COLO668 (cell line): Measurements from ENCODE around the gene BPI.
"Not testable (repeated sequence)": the region's sequence is repeated elsewhere in the genome, so short reads cannot be mapped to it uniquely, and the experiment has no call there.

Source experiments
- DNase-seq: peaks from one replicate; lab custom pipeline; 2025; ENCODE audit not compliant: unreplicated experiment; lab: John Stamatoyannopoulos, UW

BPI gene

DNA sequence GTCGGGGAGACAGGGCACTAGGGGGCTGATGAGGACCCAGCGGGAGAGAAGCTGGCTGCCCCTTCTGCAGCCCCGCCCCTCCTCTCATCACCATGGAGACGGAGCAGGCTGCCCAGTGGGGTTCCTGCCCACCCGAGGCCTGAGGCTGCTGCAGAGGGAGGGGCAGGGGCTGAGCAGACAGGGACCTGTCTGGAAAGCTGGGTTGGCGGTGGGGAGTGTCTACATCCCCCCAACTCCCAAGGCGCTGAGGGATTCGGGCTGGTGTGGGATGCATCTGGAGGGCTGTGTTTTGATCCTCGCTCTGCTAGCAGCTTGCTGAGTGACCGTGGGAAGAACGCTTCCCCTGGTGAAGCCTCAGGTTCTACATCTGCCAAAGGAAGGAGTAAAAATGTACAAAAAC is 1.2 kb upstream of the BPI start:
- no peak for DNase-seq

- peak; percentile 10 for DNase-seq
Measured at GRCh38 chr20:38304845-38305447, 990 bp downstream of the BPI start.

GRCh38 chr20:38305541-38305940 is 1.6 kb downstream of the BPI start:
- no peak for DNase-seq

- DNase-seq: no peak
Measured at GRCh38 chr20:38306379-38306778, 2.4 kb downstream of the BPI start.

- no peak for DNase-seq
Measured at GRCh38 chr20:38307371-38308046, 3.6 kb downstream of the BPI start.

- no peak for DNase-seq
Measured at GRCh38 chr20:38308047-38308438, 4.1 kb downstream of the BPI start.

GRCh38 chr20:38308447-38308846 is 4.5 kb downstream of the BPI start:
- DNase-seq: no peak

DNA sequence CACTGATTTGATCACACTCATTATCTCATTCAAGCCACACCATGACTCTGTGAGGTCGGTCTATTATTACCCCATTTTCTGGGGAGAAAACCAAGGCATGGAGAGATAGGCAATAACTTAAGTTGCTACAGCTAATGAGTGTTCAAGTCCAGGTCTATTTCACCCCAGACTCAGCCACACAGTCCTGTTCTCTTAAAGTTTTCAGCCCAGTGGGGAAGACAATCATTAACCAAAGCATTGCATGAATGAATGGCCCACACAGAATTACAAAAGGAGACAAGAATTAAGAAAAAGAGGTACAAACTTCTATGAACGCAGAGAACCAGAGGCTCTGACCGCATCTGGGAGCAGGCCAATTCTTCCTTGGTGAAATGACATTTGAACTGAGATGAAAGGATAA is 7.1 kb downstream of the BPI start:
- no peak for DNase-seq

- DNase-seq: no peak
Measured at GRCh38 chr20:38311491-38311890, 7.5 kb downstream of the BPI start.

GRCh38 chr20:38313676-38314075 is 9.7 kb downstream of the BPI start:
- DNase-seq: no peak

DNA sequence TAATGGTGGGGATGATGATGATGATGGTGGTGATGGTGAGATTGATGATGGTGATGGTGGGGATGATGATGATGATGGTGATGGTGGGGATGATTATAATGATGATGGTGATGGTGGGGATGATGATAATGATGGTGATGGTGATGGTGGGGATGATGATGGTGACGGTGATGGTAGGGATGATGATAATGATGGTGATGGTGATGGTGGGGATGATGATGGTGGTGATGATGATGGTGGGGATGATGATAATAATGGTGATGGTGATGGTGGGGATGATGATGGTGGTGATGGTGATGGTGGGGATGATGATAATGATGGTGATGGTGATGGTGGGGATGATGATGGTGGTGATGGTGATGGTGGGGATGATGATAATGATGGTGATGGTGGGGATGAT is 10.4 kb downstream of the BPI start:
- not testable (repeated sequence) for DNase-seq

- no peak for DNase-seq
Measured at GRCh38 chr20:38315290-38315966, 11.5 kb downstream of the BPI start.

- DNase-seq: no peak
Measured at GRCh38 chr20:38316341-38316740, 12.4 kb downstream of the BPI start.

DNA sequence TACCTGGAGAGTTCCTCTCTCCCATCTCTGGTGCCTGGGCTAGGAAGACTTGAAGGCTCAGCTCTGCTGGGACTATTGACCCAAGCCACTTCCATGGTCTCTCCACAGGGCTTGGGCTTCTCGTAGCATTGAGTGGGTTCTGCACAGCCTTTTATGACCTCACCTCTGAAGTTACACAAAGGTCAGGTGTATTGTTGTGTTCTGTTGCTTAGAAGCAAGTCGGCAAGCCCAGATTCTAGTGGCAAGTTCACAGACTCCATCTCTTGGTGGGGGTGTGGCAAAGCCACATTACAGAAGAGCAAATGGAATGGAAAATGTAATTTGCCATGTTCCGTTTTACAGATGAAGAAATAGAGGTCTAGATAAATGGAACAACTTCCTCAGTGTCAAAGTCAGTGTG is 13.5 kb downstream of the BPI start:
- no peak for DNase-seq

DNA sequence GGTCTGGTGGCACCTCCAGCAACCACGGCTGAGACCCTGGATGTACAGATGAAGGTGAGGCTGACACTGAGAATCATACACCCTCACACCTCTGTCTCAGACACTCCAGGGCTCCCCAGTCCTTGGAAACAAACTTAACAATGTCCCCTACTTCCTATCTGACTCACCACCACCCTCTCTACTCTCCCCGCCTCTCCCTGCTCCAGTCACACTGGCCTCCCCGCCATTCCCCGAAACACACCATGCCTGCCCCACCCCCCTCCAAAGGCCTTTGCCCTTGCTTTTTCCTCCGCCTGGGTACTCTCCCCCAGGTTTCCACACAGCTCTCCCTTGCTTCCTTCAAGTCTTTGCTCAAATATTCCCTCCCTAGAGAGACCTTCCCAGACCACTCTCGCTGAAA is 16.3 kb downstream of the BPI start:
- DNase-seq: no peak

- DNase-seq: peak; percentile 7
Measured at GRCh38 chr20:38321959-38322598, 18.1 kb downstream of the BPI start.

GRCh38 chr20:38324159-38324558 is 20.2 kb downstream of the BPI start:
- DNase-seq: no peak

- no peak for DNase-seq
Measured at GRCh38 chr20:38325167-38325566, 21.2 kb downstream of the BPI start.

DNA sequence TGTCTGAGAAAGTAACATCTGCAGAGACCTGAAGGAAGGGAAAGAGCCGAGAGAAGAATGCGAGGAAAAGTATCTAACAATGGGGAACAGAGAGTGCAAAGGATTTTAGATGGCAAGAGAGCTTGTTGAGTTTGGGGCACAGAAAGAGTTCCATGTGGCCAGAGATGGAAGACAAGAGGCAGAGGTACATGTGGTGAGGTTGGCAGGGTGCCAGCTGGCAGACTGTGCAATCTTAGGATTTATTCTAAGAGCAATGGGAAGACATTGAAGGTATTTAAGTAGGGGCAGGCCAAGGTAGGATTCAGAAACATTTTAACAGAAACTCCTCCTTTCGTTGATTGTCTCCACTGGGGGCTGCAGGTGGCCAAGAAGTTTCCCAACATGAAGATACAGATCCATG is 21.9 kb downstream of the BPI start:
- no peak for DNase-seq

GRCh38 chr20:38326309-38326708 is 22.4 kb downstream of the BPI start:
- DNase-seq: no peak

DNA sequence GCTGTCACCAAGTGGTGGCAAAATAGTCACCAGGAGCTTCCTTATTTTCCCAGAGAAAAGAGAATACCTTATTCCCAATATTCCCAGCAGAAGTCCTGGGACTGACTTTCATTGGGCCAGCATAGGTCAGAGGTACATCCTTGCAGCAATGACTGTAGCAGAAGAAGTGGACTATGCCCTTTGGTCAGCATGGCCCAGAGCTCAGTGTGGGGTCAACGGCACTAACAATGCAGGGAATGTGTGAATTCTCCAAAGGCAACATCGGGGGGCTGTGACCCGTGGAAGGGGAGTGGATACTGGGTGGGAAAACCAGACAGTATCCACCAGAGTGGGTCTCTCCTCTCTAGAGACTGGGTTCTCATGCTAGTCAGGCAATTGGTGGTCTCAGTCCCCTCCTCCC is 26.7 kb downstream of the BPI start:
- no peak for DNase-seq

- no peak for DNase-seq
Measured at GRCh38 chr20:38331245-38331644, 27.3 kb downstream of the BPI start.
